GM12892 (cell line): ENCODE results near the gene PTGES3L.

Experiments used
- POLR2A ChIP-seq: IDR thresholded peaks from 2 replicates; pipeline ENCODE4 v1.6.1; 2011; ENCODE audit warnings: low read depth, low read length, control low read depth
- POLR2AphosphoS5 ChIP-seq: IDR thresholded peaks from 2 replicates; pipeline ENCODE4 v1.6.1; 2011; ENCODE audit warnings: low read depth, low read length, control low read depth

DNA sequence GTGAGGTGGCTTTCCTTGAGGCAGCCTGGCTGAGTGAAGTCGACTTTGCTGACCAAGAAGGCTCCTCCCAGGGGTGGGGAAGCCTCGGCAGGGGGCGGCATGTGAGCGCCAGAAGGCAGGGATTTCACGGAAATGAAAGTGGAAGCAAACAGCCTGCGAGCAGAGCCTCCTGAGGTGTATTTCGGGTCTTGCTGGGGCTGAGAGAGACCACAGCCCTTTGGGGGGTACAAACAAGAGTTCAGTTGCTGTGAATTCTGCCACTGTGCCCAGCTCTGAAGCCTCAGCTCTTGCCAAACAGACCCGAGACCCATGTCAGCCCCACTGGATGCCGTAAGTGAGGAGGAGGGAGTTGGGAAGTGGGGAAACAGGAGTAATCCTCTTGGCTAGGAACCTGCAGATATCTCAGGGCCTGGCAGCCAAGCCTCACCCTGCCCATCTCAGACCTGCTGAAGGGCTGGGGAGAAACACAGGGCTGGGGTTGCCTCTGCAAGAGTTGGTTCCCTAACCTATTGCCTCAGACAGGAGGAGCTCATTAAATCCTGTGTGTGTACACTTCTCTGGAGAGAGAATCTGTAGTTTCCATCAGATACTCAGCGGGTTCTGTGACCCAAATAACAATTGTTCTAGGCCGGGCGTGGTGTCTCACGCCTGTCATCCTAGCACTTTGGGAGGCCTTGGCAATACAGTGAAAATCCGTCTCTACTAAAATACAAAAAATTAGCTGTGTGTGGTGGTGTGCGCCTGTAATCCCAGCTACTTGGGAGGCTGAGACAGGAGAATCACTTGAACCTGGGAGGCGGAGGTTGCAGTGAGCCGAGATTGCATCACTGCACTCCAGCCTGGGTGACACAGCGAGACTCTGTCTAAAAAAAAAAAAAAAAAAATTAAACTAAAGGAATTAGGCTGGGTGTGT, 27.0 kb upstream of the PTGES3L start, which contains the start of gene IFI35:
- TF ChIP-seq POLR2A (peak; percentile 81), POLR2AphosphoS5 (peak; percentile 75)
